ENCODE results near the gene AHCYL2. TPM values are rescaled to one million over a fixed set of nuclear protein-coding genes. Genes with fewer than 3 reads are reported as not detected.

Gene AHCYL2
- total RNA-seq, 1 donor from 2014 or later, result 11.0 TPM

DNA sequence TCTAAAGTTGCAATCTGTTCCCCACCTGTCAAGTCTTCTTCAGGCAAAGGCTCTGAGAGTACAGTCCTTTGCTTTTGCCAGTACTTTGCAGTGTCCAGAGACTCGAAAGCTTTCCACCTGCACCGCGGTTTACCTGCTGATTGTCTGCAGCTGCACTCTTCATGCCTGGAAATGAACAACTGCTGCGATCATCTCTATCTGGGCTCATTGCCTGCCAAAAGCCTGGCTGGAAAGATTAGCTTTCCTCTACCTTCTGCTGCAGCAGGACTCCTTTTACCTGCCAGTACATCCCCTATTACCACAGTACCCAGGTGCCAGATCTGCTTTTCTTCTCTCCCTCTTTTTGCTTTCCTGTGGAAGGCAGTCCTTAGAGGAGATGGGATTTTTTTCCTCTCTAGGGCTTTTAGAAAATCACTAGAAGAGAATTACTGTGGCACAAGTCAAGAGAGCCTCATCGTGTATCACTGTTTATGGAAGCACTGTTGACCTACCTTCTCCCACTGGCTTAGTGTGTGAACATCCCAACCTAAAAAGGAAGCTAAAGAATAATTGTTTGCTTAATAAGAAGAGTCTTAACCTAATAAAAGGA, 211.6 kb downstream of the AHCYL2 start:
- Mint-ChIP-seq H3K36me3 (ENCODE audit: low read depth) (no peaks in the 10 kb centered on the region), H3K9me3 (ENCODE audit: low read depth) (no peaks in the 10 kb centered on the region), H3K27me3 (ENCODE audit: low read depth) (peaks cover 14% of the 10 kb centered on the region), H3K27ac (ENCODE audit: unreplicated experiment) (no peak overlapping the region), H3K4me1 (ENCODE audit: low read depth) (peaks cover 17% of the 10 kb centered on the region), H3K4me3 (ENCODE audit: unreplicated experiment) (no peak overlapping the region)
- no peak for DNase-seq (ENCODE audit: low spot score)
- TF ChIP-seq, protein P1, sequence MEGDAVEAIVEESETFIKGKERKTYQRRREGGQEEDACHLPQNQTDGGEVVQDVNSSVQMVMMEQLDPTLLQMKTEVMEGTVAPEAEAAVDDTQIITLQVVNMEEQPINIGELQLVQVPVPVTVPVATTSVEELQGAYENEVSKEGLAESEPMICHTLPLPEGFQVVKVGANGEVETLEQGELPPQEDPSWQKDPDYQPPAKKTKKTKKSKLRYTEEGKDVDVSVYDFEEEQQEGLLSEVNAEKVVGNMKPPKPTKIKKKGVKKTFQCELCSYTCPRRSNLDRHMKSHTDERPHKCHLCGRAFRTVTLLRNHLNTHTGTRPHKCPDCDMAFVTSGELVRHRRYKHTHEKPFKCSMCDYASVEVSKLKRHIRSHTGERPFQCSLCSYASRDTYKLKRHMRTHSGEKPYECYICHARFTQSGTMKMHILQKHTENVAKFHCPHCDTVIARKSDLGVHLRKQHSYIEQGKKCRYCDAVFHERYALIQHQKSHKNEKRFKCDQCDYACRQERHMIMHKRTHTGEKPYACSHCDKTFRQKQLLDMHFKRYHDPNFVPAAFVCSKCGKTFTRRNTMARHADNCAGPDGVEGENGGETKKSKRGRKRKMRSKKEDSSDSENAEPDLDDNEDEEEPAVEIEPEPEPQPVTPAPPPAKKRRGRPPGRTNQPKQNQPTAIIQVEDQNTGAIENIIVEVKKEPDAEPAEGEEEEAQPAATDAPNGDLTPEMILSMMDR (IDR thresholded peaks at IDR 0.05), result no peak

DNA sequence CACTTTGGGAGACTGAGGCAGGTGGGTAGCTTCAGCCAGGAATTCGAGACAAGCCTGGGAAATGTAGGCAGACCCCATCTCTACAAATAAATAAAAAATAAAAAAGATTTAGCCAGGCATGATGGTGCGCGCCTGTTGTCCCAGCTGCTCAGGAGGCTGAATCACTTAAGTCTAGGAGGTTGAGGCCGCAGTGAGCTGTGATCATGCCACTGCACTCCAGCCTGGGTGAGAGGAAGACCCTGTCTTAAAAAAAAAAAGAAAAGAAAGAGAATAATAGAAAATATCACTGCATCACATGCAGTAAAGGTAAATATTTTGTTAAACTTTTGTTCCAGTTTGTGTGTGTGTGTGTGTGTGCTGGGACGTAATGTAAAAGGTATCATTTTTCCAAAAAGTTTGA, 212.4 kb downstream of the AHCYL2 start:
- Mint-ChIP-seq H3K27me3 (ENCODE audit: low read depth) (peaks cover 12% of the 10 kb centered on the region), H3K4me3 (ENCODE audit: unreplicated experiment) (no peak overlapping the region), H3K36me3 (ENCODE audit: low read depth) (no peaks in the 10 kb centered on the region), H3K27ac (ENCODE audit: unreplicated experiment) (no peak overlapping the region), H3K4me1 (ENCODE audit: low read depth) (peaks cover 17% of the 10 kb centered on the region), H3K9me3 (ENCODE audit: low read depth) (no peaks in the 10 kb centered on the region)
- DNase-seq (ENCODE audit: low spot score), result no peak
- TF ChIP-seq, protein P1 (IDR thresholded peaks at IDR 0.05), result no peak

GRCh38 chr7:129438281-129438838, 213.5 kb downstream of the AHCYL2 start:
- no peak for DNase-seq (ENCODE audit: low spot score)
- no peak overlapping the region for H3K4me3 Mint-ChIP-seq (ENCODE audit: unreplicated experiment)

GRCh38 chr7:129438839-129439651, 214.2 kb downstream of the AHCYL2 start:
- H3K4me1 Mint-ChIP-seq (ENCODE audit: low read depth), result peaks cover 16% of the 10 kb centered on the region
- peaks cover 4% of the 10 kb centered on the region for H3K27me3 Mint-ChIP-seq (ENCODE audit: low read depth)
- no peak overlapping the region for H3K4me3 Mint-ChIP-seq (ENCODE audit: unreplicated experiment)
- H3K36me3 Mint-ChIP-seq (ENCODE audit: low read depth), result no peaks in the 10 kb centered on the region
- DNase-seq (ENCODE audit: low spot score), result no peak
- H3K9me3 Mint-ChIP-seq (ENCODE audit: low read depth), result no peaks in the 10 kb centered on the region
- H3K27ac Mint-ChIP-seq (ENCODE audit: unreplicated experiment), result no peak overlapping the region
- TF ChIP-seq, protein P1 (IDR thresholded peaks at IDR 0.05), result no peak

More at GRCh38 chr7:129438281-129438838, 213.5 kb downstream of the AHCYL2 start:
- peaks cover 15% of the 10 kb centered on the region for H3K4me1 Mint-ChIP-seq (ENCODE audit: low read depth)
- H3K27ac Mint-ChIP-seq (ENCODE audit: unreplicated experiment), result no peak overlapping the region
- TF ChIP-seq, protein P1 (IDR thresholded peaks at IDR 0.05), result no peak
- no peaks in the 10 kb centered on the region for H3K36me3 Mint-ChIP-seq (ENCODE audit: low read depth)
- H3K9me3 Mint-ChIP-seq (ENCODE audit: low read depth), result no peaks in the 10 kb centered on the region
- peaks cover 4% of the 10 kb centered on the region for H3K27me3 Mint-ChIP-seq (ENCODE audit: low read depth)

DNA sequence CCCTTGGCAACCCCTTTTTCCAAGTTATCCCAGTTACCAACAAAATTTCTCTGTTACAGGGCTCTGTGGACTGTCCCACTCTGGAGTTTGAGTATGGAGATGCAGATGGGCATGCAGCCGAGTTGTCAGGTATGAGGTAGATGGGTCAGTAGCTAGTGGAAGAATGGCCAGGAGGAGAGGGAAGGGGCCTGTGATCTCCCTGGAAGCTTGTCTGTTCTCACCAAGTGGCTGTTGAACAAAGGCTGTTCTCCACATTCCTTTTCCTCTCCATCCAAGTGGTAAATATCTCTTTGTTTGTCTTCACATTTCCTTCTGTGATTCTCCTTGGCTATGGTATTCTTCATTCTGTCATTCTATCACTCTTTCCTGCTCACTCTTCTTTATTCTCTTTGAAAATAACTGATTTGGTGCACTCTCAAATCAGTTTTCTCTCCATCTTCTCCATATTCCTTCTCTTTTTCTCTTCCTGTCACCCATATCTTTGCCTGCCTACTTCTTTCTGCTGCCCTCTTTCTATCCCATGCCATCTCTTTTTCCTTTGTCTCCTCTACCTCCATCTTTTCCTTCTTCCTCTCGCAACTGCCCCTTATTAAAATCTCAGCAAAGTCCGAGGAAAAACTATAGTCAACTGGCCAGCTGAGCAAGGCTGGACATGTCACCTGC, 215.3 kb downstream of the AHCYL2 start:
- DNase-seq (ENCODE audit: low spot score), result no peak
- Mint-ChIP-seq H3K27me3 (ENCODE audit: low read depth) (peaks cover 4% of the 10 kb centered on the region), H3K36me3 (ENCODE audit: low read depth) (no peaks in the 10 kb centered on the region), H3K9me3 (ENCODE audit: low read depth) (no peaks in the 10 kb centered on the region), H3K4me3 (ENCODE audit: unreplicated experiment) (no peak overlapping the region), H3K27ac (ENCODE audit: unreplicated experiment) (no peak overlapping the region), H3K4me1 (ENCODE audit: low read depth) (peaks cover 14% of the 10 kb centered on the region)
- TF ChIP-seq, protein P1 (IDR thresholded peaks at IDR 0.05), result no peak

Data from chondrocyte (in vitro differentiated cells).